GM12865 (cell line): ENCODE measurements around the gene DHRS7.

Experiments
- DNase-seq: peaks from one replicate; pipeline ENCODE4 v3.0.0; 2010; ENCODE audit warnings: low read depth
- H3K4me3 ChIP-seq: 2 replicates; pipeline ENCODE4 v1.5.1; 2011; ENCODE audit warnings: mild to moderate bottlenecking, low read depth, low read length, control low read depth
- CTCF ChIP-seq: IDR thresholded peaks from 2 replicates; pipeline ENCODE4 v1.5.1; 2011; ENCODE audit warnings: low read length, control low read depth, low read depth, inconsistent platforms; ENCODE audit not compliant: insufficient read depth; ENCODE audit errors: missing control alignments

The DHRS7 gene

GRCh38 chr14:60196291-60196690 lies 31.1 kb upstream of the DHRS7 start:
- H3K4me3 ChIP-seq: no peak overlapping the region
- no peak for DNase-seq
- no peak for TF ChIP-seq CTCF

GRCh38 chr14:60195179-60195810 lies 30.1 kb upstream of the DHRS7 start:
- H3K4me3 ChIP-seq: no peak overlapping the region
- TF ChIP-seq CTCF: peak; percentile 52
- peak; percentile 57 for DNase-seq

GRCh38 chr14:60189923-60190840 lies 25.0 kb upstream of the DHRS7 start:
- DNase-seq: peak; percentile 42
- TF ChIP-seq CTCF: no peak
- no peak overlapping the region for H3K4me3 ChIP-seq

GRCh38 chr14:60188696-60189095 lies 23.5 kb upstream of the DHRS7 start:
- TF ChIP-seq CTCF: no peak
- no peak for DNase-seq
- no peak overlapping the region for H3K4me3 ChIP-seq

GRCh38 chr14:60188115-60188514 lies 22.9 kb upstream of the DHRS7 start:
- peak; percentile 52 for DNase-seq

GRCh38 chr14:60184905-60185555 lies 19.8 kb upstream of the DHRS7 start:
- no peak for TF ChIP-seq CTCF
- H3K4me3 ChIP-seq: no peak overlapping the region
- no peak for DNase-seq

More at GRCh38 chr14:60188115-60188514, 22.9 kb upstream of the DHRS7 start:
- TF ChIP-seq CTCF: peak; percentile 35
- H3K4me3 ChIP-seq: no peak overlapping the region
